GM10847 (cell line): ENCODE results near the gene PFN4.

ENCODE experiments used
- POLR2A ChIP-seq: IDR thresholded peaks from 2 replicates; pipeline ENCODE4 v1.6.1; 2011; ENCODE audit not compliant: insufficient read length; ENCODE audit errors: extremely low read depth

The PFN4 gene

DNA sequence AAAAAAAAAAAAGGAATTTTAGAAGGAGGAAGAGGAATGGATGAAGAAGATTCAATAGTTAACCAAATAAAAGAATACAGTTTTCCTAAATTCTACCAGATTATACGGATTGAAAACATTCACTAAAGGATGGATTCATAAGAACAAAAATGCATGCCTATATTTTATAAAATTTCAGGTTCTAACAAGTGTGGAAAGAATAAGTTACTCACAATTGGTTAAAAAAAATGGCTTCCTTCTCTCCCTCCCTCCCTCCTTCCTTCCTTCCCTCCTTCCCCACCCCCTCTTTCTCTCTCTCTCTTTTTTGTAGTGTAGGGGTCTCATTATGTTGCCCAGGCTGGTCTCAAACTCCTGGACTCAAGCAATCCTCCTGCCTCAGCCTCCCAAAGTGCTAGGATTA is 36.9 kb downstream of the PFN4 start:
- no peak for TF ChIP-seq POLR2A

DNA sequence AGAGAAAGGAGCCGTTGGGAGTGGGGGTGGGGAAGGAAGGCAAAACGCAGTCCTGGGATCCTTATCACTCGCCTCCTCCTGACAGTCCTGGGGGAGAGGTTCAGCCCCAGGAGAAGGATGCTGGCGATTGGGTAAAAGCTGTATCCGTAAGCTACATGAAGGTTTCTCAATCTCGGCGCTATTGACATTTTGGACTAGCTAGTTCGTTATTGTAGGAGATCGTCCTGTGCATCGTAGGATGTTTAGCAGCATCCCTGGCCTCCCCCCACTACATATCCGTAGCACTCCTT is 38.0 kb downstream of the PFN4 start:
- TF ChIP-seq POLR2A, result no peak

DNA sequence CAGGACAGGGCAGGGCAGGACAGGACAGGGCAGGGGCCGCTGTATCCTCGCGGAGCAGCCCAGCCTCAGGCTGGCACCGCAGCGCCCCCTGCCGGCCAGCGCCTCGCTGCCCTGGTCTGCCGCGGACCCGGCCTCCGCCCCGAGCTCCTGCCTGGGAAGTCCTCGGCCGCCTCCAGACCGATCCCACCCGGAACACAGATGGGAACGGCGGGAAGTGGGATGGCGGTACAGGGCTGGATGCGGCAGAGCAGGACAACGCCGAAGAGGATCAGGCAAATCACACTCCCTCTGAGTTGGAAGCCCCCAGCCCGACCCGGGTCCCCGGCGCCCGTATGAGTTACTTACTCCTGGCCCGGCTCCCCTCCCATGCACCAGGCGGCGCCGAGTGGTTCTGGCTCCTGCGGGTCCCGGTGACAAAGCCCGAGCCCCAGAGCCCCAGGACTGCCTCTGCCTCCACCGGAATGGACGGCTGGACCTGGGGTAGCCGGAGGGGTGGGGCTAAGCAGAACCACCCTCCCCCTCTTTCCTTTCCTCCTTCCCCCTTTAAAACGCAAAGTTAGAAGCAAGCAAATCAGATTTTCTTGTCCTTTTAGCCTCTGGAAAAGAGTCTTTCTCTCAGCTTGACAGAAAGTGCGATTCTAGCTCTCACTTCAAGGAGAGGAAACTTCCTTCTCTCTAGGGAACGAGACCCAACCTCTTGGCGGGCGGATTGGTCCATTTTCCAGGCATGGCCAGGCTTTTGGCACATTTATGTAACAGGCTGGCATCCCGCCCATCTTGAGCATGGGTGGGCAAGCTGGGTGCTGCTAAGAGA is 38.5 kb downstream of the PFN4 start, which contains the start of gene TP53I3:
TP53I3 (minus strand) TSS at position 449 of the 814 bp plus-strand sequence. CDS start 508 bp downstream, outside the sequence.
- peak; percentile 21 for TF ChIP-seq POLR2A

DNA sequence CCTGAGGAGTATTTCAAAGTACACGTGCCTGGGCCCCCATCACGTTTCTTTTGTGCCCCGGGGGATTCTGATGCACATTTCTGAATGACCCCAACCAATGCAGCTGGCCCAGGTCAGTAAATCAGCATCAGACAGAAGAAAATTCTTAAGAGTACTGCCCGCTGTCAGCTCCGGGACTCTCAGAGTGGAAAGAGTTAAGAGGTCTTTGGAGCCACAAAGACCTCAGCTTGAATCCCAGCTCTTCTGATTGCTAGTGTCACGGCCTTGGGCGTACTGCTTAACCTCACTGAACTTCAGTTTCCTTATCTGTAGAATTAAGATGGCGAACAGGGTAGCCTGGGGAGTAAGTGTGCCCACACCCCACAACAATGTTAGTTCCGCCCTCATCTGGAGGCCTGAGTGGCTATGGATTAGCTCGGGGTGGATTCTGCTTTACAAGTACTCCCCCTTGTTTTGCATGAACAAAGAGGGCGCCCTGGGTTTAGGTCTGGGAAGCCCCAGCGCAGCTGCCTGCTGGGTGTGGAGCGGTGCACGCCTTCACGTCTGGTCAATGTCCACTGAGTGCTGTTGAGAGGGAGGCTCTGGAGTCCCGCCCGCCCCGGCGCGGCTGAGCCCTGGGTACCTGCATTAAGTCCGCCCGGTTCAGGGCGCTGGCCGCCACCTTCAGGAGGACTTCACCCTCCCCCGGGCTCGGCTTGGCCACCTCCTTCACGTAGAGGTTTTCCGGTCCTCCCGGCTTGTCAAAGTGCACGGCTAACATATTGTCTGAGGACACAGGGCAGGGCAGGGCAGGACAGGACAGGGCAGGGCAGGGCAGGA is 39.4 kb downstream of the PFN4 start:
- TF ChIP-seq POLR2A, result peak; percentile 52

DNA sequence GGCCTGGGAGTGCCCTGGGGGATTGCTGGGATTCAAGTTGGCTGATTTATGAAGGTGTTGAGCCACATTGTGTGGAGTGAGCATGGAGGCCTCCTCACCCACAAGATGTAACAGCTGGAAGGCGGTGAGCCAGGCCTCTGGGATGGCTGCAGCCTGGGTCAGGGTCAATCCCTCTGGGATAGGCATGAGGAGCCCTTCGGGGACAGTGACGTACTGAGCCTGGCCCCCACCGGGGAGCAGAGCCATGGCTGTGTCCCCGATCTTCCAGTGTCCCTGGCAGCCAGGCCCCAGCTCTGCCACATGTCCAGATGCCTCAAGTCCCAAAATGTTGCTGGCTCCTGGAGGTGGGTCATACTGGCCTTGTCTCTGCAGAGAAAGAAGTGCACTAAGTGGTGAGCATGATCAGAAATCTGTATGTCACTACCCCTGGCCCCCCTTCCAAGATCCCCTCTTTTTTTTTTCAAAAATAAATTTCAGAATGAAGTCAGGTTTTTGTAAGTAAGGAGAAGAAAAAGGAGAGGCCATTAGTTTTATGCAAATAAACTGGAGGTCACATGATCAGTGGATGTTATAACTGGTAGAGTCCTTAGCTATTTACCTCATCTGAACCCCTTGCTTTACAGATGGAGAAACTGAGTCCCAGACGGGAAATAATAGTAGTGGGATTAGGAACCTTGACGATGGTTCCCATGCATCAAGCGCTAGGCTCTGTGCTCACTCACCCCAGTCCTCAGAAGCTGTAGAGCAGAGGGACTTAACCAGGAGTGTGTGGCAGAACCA is 40.2 kb downstream of the PFN4 start:
- no peak for TF ChIP-seq POLR2A

DNA sequence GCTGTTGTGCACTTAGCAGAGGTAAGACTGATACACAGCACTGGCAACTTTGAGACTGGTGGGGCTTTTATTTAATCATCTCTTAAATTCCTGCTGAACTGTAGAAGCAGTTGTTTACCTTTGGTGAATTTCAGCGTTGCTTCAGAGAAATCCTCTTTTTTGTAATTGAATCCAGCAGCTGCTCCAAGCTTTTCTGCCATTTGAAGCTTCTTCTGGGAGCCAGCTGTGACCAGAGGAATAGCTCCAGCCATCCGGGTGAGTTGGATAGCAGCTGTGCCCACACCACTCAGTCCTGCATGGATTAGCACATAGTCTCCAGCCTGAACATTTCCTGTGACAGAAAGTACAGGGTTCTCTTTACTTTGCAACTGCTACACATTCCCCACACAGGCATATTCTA is 42.4 kb downstream of the PFN4 start:
- no peak for TF ChIP-seq POLR2A

DNA sequence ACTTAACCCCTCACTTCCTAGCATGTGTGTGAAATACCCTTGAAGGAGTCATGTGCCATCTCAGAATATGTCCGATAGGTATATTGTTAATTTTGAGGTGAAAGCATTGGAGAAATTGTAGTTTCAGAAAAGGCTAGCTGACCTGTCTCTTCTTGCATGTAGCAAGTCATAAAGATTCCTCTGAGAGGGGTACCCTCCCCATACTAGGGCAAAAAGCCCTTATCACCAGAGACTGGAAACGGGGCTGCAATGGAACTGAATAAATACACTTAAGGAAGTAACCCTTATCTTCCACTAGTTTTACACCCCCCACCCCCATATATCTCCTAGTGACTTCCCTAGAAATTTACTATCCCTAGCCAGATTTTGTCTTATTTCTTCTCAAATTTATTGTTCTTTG is 45.3 kb downstream of the PFN4 start:
- no peak for TF ChIP-seq POLR2A

DNA sequence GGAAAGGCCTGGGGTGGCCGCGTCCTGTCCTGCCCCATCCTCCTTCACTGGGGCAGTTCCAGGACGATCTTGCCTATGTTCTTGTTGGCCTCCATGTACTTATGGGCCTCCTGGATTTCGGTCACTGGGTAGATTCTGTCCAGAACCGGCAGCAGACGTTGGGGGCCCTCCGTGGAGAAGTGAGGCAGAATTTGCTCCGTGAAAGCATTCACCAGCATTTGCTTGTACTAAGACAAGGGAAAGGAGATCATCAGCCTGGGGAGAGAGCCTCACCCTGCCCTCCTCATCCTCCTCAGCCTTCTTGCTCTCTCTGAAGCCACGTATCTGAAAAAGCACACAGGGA is 45.6 kb downstream of the PFN4 start:
- TF ChIP-seq POLR2A, result no peak

DNA sequence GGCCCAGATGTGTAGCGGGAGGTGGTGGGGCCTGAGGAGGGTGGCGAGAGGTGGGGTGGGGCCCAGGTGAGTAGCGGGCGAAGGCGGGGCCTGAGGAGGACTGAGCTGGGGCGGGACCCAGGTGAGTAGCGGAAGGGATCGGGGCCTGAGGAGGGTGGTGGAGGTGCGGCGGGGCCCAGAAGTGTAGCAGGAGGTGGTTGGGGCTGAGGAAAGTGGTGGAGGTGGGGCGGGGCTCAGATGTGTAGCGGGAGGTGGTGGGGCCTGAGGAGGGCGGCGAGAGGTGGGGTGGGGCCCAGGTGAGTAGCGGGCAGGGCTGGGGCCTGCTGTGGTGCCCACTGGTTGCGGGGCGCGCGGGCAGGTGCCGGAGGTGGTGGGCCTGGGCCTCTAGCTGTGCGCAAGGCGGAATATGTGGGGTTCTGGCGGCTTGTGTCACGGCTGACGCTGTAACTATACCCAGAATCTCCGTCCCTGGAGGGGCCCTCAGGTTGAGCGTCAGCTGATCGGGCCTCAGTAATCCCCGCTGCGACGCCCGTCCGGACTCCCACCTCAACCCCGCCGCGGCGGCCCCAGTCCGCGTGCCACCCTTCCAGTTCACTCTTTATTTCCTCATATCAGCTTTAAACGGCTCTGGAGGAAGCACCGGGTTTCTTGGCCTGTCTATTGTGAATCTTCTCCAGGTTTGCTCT is 46.1 kb downstream of the PFN4 start:
- TF ChIP-seq POLR2A, result no peak

DNA sequence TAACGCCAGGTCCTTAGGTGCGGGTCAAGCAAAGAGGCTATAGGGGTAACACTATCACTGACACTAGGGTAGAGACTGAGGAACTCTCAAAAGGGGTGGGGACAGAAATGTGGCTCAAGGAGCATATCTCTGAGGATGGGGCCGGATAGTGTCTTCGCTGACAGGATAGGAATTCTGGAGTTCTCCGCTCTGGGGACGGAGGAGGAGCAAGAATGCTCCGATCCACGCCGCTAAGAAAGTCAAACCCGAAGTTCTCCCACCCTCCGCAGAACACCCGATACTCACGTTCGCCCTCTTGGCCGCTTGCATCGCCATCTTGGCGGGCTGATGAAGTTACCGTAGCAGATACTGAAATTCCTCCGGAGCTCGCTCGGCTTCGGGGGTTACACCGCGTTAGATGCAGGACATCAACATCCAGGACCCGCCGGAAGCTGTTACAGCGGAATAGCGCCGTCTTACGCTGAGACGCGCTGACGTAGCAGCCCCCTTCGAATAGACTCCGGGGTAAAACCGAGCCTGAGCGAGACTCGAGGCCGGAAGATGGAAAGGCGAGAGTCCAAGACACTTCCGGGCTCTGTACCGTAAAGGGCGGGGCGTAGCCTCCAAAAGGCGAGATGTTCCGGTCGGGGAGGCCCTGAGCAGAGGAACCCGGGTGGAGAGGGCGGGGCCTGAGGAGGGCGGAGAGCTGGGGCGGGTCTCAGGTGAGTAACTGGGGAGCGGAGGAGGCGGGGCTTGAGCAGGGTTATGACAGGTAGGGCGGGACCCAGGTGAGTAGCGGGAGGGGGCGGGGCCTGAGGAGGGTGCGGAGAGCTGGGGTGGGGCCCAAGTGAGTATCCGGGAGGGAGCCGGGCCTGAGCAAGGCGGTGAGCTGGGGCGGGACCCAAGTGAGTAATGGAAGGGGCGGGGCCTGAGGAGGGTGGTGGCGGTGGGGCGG is 47.0 kb downstream of the PFN4 start, which contains the start of gene SF3B6:
SF3B6 (minus strand) TSS at position 412 of the 934 bp plus-strand sequence; CDS start at position 315, 97 bp downstream.
- TF ChIP-seq POLR2A, result peak; percentile 82

DNA sequence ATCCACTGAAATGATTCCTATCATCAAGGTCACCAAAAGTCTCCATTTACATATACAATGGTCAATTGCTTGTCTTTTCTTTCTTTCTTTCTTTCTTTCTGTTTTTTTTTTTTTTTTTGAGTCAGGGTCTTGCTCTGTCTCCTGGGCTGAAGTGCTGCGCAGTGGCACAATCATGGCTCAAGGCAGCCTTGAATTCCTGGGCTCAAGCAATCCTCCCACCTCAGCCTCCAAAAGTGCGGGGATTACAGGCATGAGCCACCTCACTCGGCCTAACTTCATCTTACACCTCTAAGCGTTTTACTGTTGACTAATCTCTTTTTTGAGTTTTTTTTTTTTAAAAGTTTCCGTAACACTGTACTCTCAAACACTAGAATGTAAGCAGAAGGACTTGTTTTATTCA is 47.9 kb downstream of the PFN4 start:
- no peak for TF ChIP-seq POLR2A

DNA sequence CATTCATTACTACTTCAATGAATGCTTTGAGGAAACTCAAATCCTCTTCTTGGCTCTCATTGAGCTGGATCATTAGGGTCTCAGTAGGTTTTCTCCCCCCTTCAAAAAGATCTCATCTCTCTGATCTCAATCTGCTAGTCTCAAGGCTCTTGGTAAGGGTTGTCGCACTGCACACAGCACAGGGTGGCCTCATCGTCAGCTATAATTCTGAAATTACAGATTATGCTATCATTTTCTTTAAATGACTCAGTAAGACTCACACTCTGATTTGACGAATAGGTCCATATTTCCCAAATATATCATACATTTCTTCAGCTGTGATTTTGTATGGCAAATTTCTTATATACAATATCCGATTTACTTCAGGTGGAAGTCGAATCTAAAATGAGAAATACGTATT is 49.3 kb downstream of the PFN4 start:
- no peak for TF ChIP-seq POLR2A

DNA sequence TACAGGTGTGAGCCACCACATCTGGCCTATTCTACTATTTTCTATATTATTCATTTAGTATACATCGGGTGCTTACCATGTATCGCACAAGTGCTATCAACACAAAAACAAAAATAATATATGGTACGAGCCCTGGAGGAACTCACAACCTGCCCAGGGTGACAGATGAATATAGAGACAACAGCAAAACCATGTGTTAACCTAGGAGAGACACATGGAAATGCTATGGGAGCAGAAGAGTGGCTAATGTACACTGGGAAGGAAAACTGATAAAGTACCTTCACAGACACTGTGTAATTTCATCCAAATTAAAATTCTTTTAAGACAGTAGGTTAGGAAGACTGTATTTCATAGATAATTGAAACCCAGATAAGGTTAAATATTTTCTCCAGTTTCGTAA is 50.9 kb downstream of the PFN4 start:
- TF ChIP-seq POLR2A, result no peak

DNA sequence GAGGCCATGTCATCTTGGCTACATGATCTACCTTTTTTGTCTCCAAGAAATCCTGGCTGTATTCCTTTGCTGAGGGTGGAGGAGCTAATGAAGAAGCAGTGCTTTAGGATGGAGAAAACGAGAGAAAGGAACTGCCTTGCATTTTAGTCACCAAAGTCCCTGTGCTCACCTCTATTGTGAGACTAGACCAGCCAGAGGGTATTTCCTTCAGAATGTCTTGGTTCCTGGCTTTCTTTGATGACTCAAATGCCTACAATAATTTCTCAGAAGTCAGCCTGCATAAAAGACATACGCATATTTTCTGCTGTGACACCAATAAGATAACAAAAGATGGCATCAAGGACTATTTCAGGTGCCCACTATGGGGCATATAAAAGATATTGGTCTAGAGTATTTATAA is 57.8 kb downstream of the PFN4 start:
- TF ChIP-seq POLR2A, result no peak
